A549 (cell line): ENCODE data around the gene FKBP15. TPM values are rescaled to one million over a fixed set of nuclear protein-coding genes. Genes with fewer than 3 reads are reported as not detected.
A peak's percentile ranks its signal among the peaks of the same experiment; 100 is the strongest.

Experiments used
- ATAC-seq, 2 experiments: fragments of 200-7000 bp in 1 of 2; fragments of >200 bp in 1 of 2; cut with Nextera tagmentation in 1 of 2; cut with Tn5 transposase in 1 of 2; 3 replicates each; pipeline versions ENCODE4 v1.8.0 to v1.9.1; 2018 to 2020; ENCODE audit warnings: mild to moderate bottlenecking in 1 of 2, moderate library complexity in 1 of 2
- CTCF ChIA-PET: fragments of 300-600 bp; sonication (Branson Sonifier 250); formaldehyde crosslinking; extraction: SDS; loops from one replicate; lab custom pipeline; 2021; ENCODE audit warnings: antibody characterized with exemption, inconsistent platforms; lab: Yijun Ruan, JAX
- POLR2A ChIA-PET: fragments of 350-600 bp; formaldehyde crosslinking; extraction: SDS; loops from one replicate; lab custom pipeline; 2021; ENCODE audit warnings: antibody characterized with exemption, inconsistent platforms; lab: Yijun Ruan, JAX
- DNase-seq, 2 experiments: peaks; one replicate each; pipeline versions ENCODE4 v3.0.0 to v3.0.0-alpha.2; 2011 to 2016; ENCODE audit warnings: low read depth in 1 of 2, low spot score in 1 of 2
- FAIRE-seq: peaks from 2 replicates; lab custom pipeline; 2011; peaks lifted over from hg19 to GRCh38; lab: Jason Lieb, UNC
- H3K27ac ChIP-seq, 2 experiments: fragments of >200 bp; sonication (Bioruptor Twin); formaldehyde crosslinking; 3 replicates each; pipeline ENCODE4 v1.5.1; 2016 to 2017
- H3K4me1 ChIP-seq: fragments of >200 bp; sonication (Bioruptor Twin); formaldehyde crosslinking; 3 replicates; pipeline ENCODE4 v1.6.1; 2016
- H3K4me2 ChIP-seq: fragments of >200 bp; sonication (Bioruptor Twin); formaldehyde crosslinking; 3 replicates; pipeline ENCODE4 v1.6.1; 2016
- H3K4me3 ChIP-seq: fragments of >200 bp; sonication (Bioruptor Twin); formaldehyde crosslinking; 3 replicates; pipeline ENCODE4 v1.5.1; 2016
- H3K9me3 ChIP-seq: fragments of >200 bp; sonication (Bioruptor Twin); formaldehyde crosslinking; 3 replicates; pipeline ENCODE4 v1.6.1; 2016
- BHLHE40 ChIP-seq: IDR thresholded peaks from 2 replicates; pipeline ENCODE4 v1.6.1; 2012; ENCODE audit warnings: low read depth, low read length, inconsistent platforms
- CEBPB ChIP-seq, 2 experiments: fragments of >200 bp in 1 of 2; sonication (Bioruptor Twin) in 1 of 2; formaldehyde crosslinking in 1 of 2; IDR thresholded peaks; 2 replicates each; pipeline ENCODE4 v1.6.1; 2012 to 2016
- CHD2 ChIP-seq: fragments of 150-350 bp; IDR thresholded peaks from 2 replicates; pipeline ENCODE4 v1.6.1; 2014; ENCODE audit warnings: low read length; ENCODE audit not compliant: partially characterized antibody
- ESRRA ChIP-seq: fragments of 150-350 bp; IDR thresholded peaks from 2 replicates; pipeline ENCODE4 v1.6.1; 2014; ENCODE audit warnings: mild to moderate bottlenecking, low read length, borderline replicate concordance
- FOXS1 ChIP-seq: fragments of 250-450 bp; sonication (Bioruptor Pico); IDR thresholded peaks from 2 replicates; pipeline ENCODE4 v1.5.0; 2020; ENCODE audit warnings: mild to moderate bottlenecking, moderate library complexity
- GATA3 ChIP-seq: IDR thresholded peaks from 2 replicates; pipeline ENCODE4 v1.6.1; 2012; ENCODE audit warnings: borderline replicate concordance
- HDAC2 ChIP-seq: fragments of 200-600 bp; sonication (generic); IDR thresholded peaks from 2 replicates; pipeline ENCODE4 v1.6.1; 2016
- HES2 ChIP-seq: fragments of >200 bp; sonication (Bioruptor Twin); formaldehyde crosslinking; IDR thresholded peaks from 2 replicates; pipeline ENCODE4 v1.6.1; 2016
- HOXB13 ChIP-seq: fragments of 250-450 bp; sonication (Bioruptor Pico); IDR thresholded peaks from 2 replicates; pipeline ENCODE4 v1.5.0; 2020; ENCODE audit warnings: low read depth, mild to moderate bottlenecking, moderate library complexity
- HOXB5 ChIP-seq: fragments of 250-450 bp; sonication (Bioruptor Pico); IDR thresholded peaks from 2 replicates; pipeline ENCODE4 v1.5.0; 2020; ENCODE audit warnings: mild to moderate bottlenecking, moderate library complexity
- JUN ChIP-seq, 2 experiments: fragments of >200 bp; sonication (Bioruptor Twin); formaldehyde crosslinking; IDR thresholded peaks; 2 replicates in 1 of 2; 3 replicates in 1 of 2; pipeline ENCODE4 v1.6.1; 2016 to 2017
- KDM5A ChIP-seq: fragments of 200-600 bp; sonication (generic); IDR thresholded peaks from 2 replicates; pipeline ENCODE4 v1.6.1; 2016; ENCODE audit warnings: antibody characterized with exemption, mild to moderate bottlenecking
- MAFK ChIP-seq: fragments of 450-650 bp; IDR thresholded peaks from 2 replicates; pipeline ENCODE4 v1.6.1; 2014; ENCODE audit not compliant: partially characterized antibody
- MAX ChIP-seq: IDR thresholded peaks from 2 replicates; pipeline ENCODE4 v1.6.1; 2012
- PBX3 ChIP-seq: IDR thresholded peaks from 2 replicates; pipeline ENCODE4 v1.6.1; 2012
- RNF2 ChIP-seq: fragments of 200-600 bp; sonication (generic); IDR thresholded peaks from 2 replicates; pipeline ENCODE4 v1.6.1; 2016; ENCODE audit warnings: low read depth, mild to moderate bottlenecking, antibody characterized with exemption, moderate library complexity, borderline replicate concordance
- TFCP2L1 ChIP-seq: fragments of 250-450 bp; sonication (Bioruptor Pico); IDR thresholded peaks from 2 replicates; pipeline ENCODE4 v1.5.0; 2021; ENCODE audit warnings: mild to moderate bottlenecking
- ZNF302 ChIP-seq: fragments of 250-450 bp; sonication (Bioruptor Pico); IDR thresholded peaks from 2 replicates; pipeline ENCODE4 v1.9.0; 2021; ENCODE audit warnings: inconsistent platforms, mild to moderate bottlenecking, moderate library complexity
- WGBS: methylation state at CpG from one replicate; pipeline ENCODE4 v1.1.6; 2017; ENCODE audit errors: missing lambda C conversion rate; 5-methylcytosine and 5-hydroxymethylcytosine counted together
- polyA plus RNA-seq, 4 experiments: library from polyadenylated mRNA; depleted of rRNA in 3 of 4; stranded (reverse); fragments of >200 nt; fragmentation: RNase III in 1 of 4; extraction: RNeasy Plus Mini Kit Qiagen cat#74134 plus additional on column Dnase treatment in 1 of 4; gene quantifications; 2 replicates in 3 of 4; 3 replicates in 1 of 4; pipeline ENCODE4 v1.2.3, GENCODE V29; 2011 to 2017
- TF ChIP-seq, protein P1 (sequence below): fragments of 200-600 bp; sonication (generic); IDR thresholded peaks from 2 replicates; pipeline ENCODE4 v1.6.1; 2016; ENCODE audit warnings: antibody characterized with exemption, mild to moderate bottlenecking, moderate library complexity
- TF ChIP-seq, protein P2 (sequence below): fragments of 250-450 bp; sonication (Bioruptor Pico); IDR thresholded peaks from 2 replicates; pipeline ENCODE4 v1.5.0; 2021; ENCODE audit warnings: mild to moderate bottlenecking, moderate library complexity, borderline replicate concordance
- TF ChIP-seq, protein P3 (sequence below): IDR thresholded peaks from 2 replicates; pipeline ENCODE4 v1.6.1; 2012; ENCODE audit warnings: low read depth, borderline replicate concordance

Gene FKBP15
- polyA plus RNA-seq, 2 of the 4 experiments (the other 2 are of a cell fraction) = 14.1 to 26.0 TPM

DNA sequence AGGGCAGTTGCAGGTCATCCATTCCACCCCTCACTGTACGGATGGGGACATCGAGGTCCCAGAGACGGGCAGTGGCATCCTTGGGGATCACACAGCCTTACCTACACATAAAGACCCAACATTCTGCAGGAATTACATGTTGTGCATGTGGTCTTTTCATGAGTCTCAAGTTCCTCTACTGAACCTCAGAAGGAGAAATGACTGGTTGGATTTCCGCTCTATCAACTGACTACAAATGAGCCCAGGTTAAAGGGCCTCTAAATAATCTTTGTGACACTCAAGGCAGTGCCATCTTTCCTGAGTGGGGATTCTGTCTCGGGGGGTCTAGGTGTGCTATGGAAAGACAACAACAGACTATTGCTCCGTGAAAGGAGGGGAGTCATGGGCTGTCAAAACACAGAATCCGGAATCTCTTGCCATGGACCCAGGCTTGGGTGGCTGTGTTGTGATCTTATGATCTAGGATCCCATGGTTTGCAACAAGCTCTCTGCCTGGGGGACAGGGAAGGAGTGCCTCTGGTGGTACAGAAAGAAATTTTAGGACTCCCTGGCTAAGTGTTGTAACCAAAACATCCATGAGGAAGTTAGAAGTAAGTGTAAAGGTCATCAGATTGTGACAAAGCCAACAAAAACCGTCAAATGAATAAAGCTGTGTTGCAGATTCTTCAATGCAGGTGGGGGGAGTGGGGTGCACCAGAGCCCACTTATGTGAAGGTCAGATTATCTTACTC, 72.1 kb downstream of the FKBP15 start:
- Histone ChIP-seq H3K9me3 (no peaks in the 10 kb centered on the region), H3K4me3 (no peak overlapping the region), H3K4me2 (no peak overlapping the region), H3K4me1 (0 out of 3 replicates have a peak, but pooled peaks cover 3% of the 10 kb centered on the region), H3K27ac (no peak overlapping the region)
- no peak for DNase-seq
- ChIA-PET POLR2A (no interaction called here), CTCF (no interaction called here)
- no peak for FAIRE-seq
- 67% methylated on average over 8 of the region's 8 CpGs for WGBS
- TF ChIP-seq GATA3 (no peak), TFCP2L1 (no peak), ESRRA (no peak), PBX3 (no peak), HES2 (no peak)
- ATAC-seq = no peak

- POLR2A ChIA-PET = no interaction called here
- no peak for DNase-seq
- 60% methylated on average over 6 of the region's 6 CpGs for WGBS
- no peak for FAIRE-seq
- TF ChIP-seq RNF2 (no peak), CEBPB (IDR thresholded peaks at IDR 0.05) (no peak), CHD2 (no peak), KDM5A (no peak), HDAC2 (no peak), HOXB13 (no peak), HES2 (no peak), PBX3 (no peak)
- TF ChIP-seq, protein P1, sequence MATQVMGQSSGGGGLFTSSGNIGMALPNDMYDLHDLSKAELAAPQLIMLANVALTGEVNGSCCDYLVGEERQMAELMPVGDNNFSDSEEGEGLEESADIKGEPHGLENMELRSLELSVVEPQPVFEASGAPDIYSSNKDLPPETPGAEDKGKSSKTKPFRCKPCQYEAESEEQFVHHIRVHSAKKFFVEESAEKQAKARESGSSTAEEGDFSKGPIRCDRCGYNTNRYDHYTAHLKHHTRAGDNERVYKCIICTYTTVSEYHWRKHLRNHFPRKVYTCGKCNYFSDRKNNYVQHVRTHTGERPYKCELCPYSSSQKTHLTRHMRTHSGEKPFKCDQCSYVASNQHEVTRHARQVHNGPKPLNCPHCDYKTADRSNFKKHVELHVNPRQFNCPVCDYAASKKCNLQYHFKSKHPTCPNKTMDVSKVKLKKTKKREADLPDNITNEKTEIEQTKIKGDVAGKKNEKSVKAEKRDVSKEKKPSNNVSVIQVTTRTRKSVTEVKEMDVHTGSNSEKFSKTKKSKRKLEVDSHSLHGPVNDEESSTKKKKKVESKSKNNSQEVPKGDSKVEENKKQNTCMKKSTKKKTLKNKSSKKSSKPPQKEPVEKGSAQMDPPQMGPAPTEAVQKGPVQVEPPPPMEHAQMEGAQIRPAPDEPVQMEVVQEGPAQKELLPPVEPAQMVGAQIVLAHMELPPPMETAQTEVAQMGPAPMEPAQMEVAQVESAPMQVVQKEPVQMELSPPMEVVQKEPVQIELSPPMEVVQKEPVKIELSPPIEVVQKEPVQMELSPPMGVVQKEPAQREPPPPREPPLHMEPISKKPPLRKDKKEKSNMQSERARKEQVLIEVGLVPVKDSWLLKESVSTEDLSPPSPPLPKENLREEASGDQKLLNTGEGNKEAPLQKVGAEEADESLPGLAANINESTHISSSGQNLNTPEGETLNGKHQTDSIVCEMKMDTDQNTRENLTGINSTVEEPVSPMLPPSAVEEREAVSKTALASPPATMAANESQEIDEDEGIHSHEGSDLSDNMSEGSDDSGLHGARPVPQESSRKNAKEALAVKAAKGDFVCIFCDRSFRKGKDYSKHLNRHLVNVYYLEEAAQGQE = no peak
- no peak overlapping the region for H3K27ac ChIP-seq
- H3K4me1 ChIP-seq = 0 out of 3 replicates have a peak, but pooled peaks cover 3% of the 10 kb centered on the region
- CTCF ChIA-PET = no interaction called here
- no peak for ATAC-seq
- no peak overlapping the region for H3K4me2 ChIP-seq
- no peak overlapping the region for H3K4me3 ChIP-seq
- no peaks in the 10 kb centered on the region for H3K9me3 ChIP-seq
Measured at GRCh38 chr9:113148372-113148705, 72.7 kb downstream of the FKBP15 start.

DNA sequence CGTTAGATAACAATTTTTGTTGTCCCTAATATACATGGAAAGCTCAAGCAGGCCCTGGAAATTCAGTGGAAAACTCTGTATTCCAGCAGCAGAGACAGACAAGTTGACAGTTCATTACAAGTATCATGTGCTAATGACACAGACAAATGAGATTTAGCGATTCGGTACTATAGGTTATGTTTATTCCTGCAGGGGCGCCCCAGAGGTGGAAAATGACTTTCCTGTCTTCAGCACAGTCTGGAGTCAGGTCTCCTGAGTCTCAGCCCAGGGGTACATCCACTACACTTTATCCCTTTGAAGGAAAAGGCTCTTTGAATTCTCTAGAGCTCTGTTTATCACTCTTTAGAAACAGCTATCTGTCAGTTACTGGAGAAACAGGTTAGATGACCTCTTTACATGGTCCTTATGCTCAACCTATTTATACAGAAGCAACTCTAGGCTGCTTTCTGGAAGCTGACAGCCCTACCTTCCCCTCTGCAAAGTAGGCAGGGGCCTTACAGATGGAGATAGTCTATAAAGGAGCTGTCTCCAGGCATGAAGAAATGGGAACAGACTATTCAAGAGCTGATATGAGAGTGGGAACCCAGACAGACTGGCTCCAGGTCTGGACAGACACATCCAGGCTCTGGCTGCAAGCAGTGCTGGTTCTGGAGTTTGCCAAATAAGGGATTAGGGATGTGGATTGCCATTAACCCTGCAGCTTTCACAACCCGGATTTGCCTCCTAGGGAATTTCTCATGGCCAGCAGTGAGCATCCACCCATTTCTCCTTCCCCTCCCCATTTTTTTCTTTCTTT, 77.4 kb downstream of the FKBP15 start:
- Histone ChIP-seq H3K4me2 (no peak overlapping the region), H3K9me3 (0 out of 3 replicates have a peak, but pooled peaks cover 3% of the 10 kb centered on the region), H3K4me1 (no peaks in the 10 kb centered on the region), H3K27ac (no peak overlapping the region), H3K4me3 (no peak overlapping the region)
- ATAC-seq (peak in 1 of 2 experiments; percentile 66; a peak in 4 of 6 replicates), DNase-seq (no peak), FAIRE-seq (no peak)
- POLR2A ChIA-PET = no interaction called here
- 5% methylated on average over 5 of the region's 5 CpGs for WGBS
- CTCF ChIA-PET = interaction anchor here (1.4 to 1.8 kb wide), 3 partner anchors 9 to 31 kb away, joined by 4 to 5 read pairs (median 4); no protein-coding TSS in a partner anchor
- TF ChIP-seq JUN (IDR thresholded peaks at IDR 0.05) (no peak), BHLHE40 (no peak), FOXS1 (no peak), ZNF302 (CRISPR knock-in tag) (no peak), MAX (no peak), HOXB5 (CRISPR knock-in tag) (no peak), MAFK (no peak)
- TF ChIP-seq, protein P2, sequence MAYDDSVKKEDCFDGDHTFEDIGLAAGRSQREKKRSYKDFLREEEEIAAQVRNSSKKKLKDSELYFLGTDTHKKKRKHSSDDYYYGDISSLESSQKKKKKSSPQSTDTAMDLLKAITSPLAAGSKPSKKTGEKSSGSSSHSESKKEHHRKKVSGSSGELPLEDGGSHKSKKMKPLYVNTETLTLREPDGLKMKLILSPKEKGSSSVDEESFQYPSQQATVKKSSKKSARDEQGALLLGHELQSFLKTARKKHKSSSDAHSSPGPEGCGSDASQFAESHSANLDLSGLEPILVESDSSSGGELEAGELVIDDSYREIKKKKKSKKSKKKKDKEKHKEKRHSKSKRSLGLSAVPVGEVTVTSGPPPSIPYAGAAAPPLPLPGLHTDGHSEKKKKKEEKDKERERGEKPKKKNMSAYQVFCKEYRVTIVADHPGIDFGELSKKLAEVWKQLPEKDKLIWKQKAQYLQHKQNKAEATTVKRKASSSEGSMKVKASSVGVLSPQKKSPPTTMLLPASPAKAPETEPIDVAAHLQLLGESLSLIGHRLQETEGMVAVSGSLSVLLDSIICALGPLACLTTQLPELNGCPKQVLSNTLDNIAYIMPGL (CRISPR knock-in tag) = no peak
- TF ChIP-seq, protein P3, sequence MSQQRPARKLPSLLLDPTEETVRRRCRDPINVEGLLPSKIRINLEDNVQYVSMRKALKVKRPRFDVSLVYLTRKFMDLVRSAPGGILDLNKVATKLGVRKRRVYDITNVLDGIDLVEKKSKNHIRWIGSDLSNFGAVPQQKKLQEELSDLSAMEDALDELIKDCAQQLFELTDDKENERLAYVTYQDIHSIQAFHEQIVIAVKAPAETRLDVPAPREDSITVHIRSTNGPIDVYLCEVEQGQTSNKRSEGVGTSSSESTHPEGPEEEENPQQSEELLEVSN = no peak
